ENCODE data around the gene APLP2. TPM values are rescaled to one million over a fixed set of nuclear protein-coding genes. Genes with fewer than 3 reads are reported as not detected.

Gene APLP2
- total RNA-seq, 4 donors from 2014 or later = 226 to 376 (median 262) TPM

DNA sequence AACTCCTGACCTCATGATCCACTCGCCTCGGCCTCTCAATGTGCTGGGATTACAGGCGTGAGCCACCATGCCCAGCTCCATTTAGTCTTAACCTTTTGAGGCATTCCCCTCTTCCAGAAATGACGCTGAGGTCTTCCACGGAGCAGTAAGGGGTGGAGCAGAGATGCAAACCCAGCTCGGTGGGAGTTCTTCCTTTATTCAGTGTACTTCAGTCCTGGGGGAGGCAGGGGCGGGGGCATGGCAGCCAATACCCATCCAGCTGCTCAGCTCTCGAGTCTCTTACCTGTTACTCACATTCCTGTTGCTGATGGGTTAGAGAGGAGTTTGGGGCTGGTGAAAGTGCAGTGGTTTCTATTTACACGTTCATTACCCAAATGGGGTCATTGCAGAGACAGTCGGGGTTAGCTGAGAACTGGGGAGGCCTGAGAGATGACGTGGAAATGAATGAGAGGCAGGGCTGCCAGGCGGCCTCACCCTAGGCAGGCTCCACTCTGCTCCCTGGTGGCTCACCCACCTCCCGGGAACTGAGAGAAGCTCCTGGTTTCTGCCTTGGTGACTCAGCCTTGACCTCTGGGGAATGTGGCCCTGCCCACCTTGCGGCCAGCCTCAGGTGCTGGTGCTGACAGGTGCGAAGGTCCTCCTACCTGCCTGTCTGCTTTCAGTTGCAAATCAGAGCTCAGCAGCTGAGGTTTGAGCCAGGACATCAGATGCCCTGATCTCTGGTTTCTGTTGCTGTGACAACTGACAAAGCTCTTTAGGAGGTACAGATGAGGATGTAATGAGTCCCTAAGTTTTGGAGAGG is 76.5 kb downstream of the APLP2 start:
- Histone ChIP-seq H3K27ac (no peak overlapping the region), H3K36me3 (no peaks in the 10 kb centered on the region), H3K9me3 (no peaks in the 10 kb centered on the region), H3K27me3 (no peaks in the 10 kb centered on the region), H3K4me1 (no peaks in the 10 kb centered on the region), H3K4me3 (no peak overlapping the region)
- intact Hi-C loops (cut with DNase I; ENCODE audit: low total_unique reads) = no loop called here
- DNase-seq = no peak
- TF ChIP-seq POLR2A (IDR thresholded peaks at IDR 0.05) = no peak
- TF ChIP-seq, protein P1, sequence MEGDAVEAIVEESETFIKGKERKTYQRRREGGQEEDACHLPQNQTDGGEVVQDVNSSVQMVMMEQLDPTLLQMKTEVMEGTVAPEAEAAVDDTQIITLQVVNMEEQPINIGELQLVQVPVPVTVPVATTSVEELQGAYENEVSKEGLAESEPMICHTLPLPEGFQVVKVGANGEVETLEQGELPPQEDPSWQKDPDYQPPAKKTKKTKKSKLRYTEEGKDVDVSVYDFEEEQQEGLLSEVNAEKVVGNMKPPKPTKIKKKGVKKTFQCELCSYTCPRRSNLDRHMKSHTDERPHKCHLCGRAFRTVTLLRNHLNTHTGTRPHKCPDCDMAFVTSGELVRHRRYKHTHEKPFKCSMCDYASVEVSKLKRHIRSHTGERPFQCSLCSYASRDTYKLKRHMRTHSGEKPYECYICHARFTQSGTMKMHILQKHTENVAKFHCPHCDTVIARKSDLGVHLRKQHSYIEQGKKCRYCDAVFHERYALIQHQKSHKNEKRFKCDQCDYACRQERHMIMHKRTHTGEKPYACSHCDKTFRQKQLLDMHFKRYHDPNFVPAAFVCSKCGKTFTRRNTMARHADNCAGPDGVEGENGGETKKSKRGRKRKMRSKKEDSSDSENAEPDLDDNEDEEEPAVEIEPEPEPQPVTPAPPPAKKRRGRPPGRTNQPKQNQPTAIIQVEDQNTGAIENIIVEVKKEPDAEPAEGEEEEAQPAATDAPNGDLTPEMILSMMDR (IDR thresholded peaks at IDR 0.05) = no peak

GRCh38 chr11:130146796-130147195 is 77.1 kb downstream of the APLP2 start:
- H3K4me1 ChIP-seq = no peaks in the 10 kb centered on the region
- no peaks in the 10 kb centered on the region for H3K27me3 ChIP-seq
- intact Hi-C loops (cut with DNase I; ENCODE audit: low total_unique reads) = no loop called here
- TF ChIP-seq POLR2A (IDR thresholded peaks at IDR 0.05) = no peak
- TF ChIP-seq, protein P1 (IDR thresholded peaks at IDR 0.05) = no peak
- no peaks in the 10 kb centered on the region for H3K36me3 ChIP-seq
- no peaks in the 10 kb centered on the region for H3K9me3 ChIP-seq
- H3K27ac ChIP-seq = no peak overlapping the region
- H3K4me3 ChIP-seq = no peak overlapping the region
- no peak for DNase-seq

GRCh38 chr11:130148796-130149326 is 79.2 kb downstream of the APLP2 start:
- no peak overlapping the region for H3K27ac ChIP-seq
- DNase-seq = no peak
- no peaks in the 10 kb centered on the region for H3K9me3 ChIP-seq
- no peak overlapping the region for H3K4me3 ChIP-seq
- H3K36me3 ChIP-seq = no peaks in the 10 kb centered on the region
- H3K27me3 ChIP-seq = no peaks in the 10 kb centered on the region
- TF ChIP-seq POLR2A (IDR thresholded peaks at IDR 0.05) = no peak
- TF ChIP-seq, protein P1 (IDR thresholded peaks at IDR 0.05) = no peak
- intact Hi-C loops (cut with DNase I; ENCODE audit: low total_unique reads) = no loop called here
- H3K4me1 ChIP-seq = no peaks in the 10 kb centered on the region

GRCh38 chr11:130150790-130151189 is 81.1 kb downstream of the APLP2 start:
- no peak for DNase-seq
- no peaks in the 10 kb centered on the region for H3K27me3 ChIP-seq
- TF ChIP-seq, protein P1 (IDR thresholded peaks at IDR 0.05) = no peak
- no peak for TF ChIP-seq POLR2A (IDR thresholded peaks at IDR 0.05)
- no peak overlapping the region for H3K27ac ChIP-seq
- H3K4me1 ChIP-seq = no peaks in the 10 kb centered on the region
- H3K9me3 ChIP-seq = no peaks in the 10 kb centered on the region
- H3K4me3 ChIP-seq = no peak overlapping the region
- intact Hi-C loops (cut with DNase I; ENCODE audit: low total_unique reads) = no loop called here
- no peaks in the 10 kb centered on the region for H3K36me3 ChIP-seq

GRCh38 chr11:130151196-130151595 is 81.5 kb downstream of the APLP2 start:
- no peak overlapping the region for H3K4me3 ChIP-seq
- no peaks in the 10 kb centered on the region for H3K9me3 ChIP-seq
- H3K27me3 ChIP-seq = no peaks in the 10 kb centered on the region
- no peaks in the 10 kb centered on the region for H3K4me1 ChIP-seq
- DNase-seq = no peak
- H3K36me3 ChIP-seq = no peaks in the 10 kb centered on the region
- no peak for TF ChIP-seq POLR2A (IDR thresholded peaks at IDR 0.05)
- no peak overlapping the region for H3K27ac ChIP-seq
- intact Hi-C loops (cut with DNase I; ENCODE audit: low total_unique reads) = no loop called here
